ENCODE results near the gene PDIA4. TPM values are rescaled to one million over a fixed set of nuclear protein-coding genes. Genes with fewer than 3 reads are reported as not detected.
"Not testable (repeated sequence)": the region's sequence is repeated elsewhere in the genome, so short reads cannot be mapped to it uniquely, and the experiment has no call there.

Gene PDIA4
- total and polyA plus RNA-seq, 11 donors, result 8.4 to 84.4 (median 33.1) TPM

GRCh38 chr7:148983200-148984146, 44.8 kb downstream of the PDIA4 start:
- TF ChIP-seq CTCF (IDR thresholded peaks at IDR 0.05), result no peak
- no peak for TF ChIP-seq POLR2A (IDR thresholded peaks at IDR 0.05)
- intact Hi-C loops (cut with DNase I), result no loop called here
- H3K4me1 ChIP-seq, result peaks cover 4 to 51% (median 24%) of the 10 kb centered on the region in 12 donors
- H3K4me3 ChIP-seq, result peak overlapping the region; percentile 51 to 93 (median 68)
- no peaks in the 10 kb centered on the region for H3K36me3 ChIP-seq
- peaks cover 0 to 3% (median 0%) of the 10 kb centered on the region in 9 donors for H3K27me3 ChIP-seq
- H3K9me3 ChIP-seq, result peaks cover 0 to 4% (median 0%) of the 10 kb centered on the region in 12 donors
- 0 to 2% (median 1%) methylated on average over 25 to 38 of the region's 38 CpGs for WGBS, 4 donors
- peak overlapping the region in 5 of 12 donors; percentile 5 to 56 (median 31) for H3K27ac ChIP-seq
- DNase-seq (peak in 4 of 5 donors; percentile 34 to 71 (median 50)), ATAC-seq (peak in 3 of 4 donors; percentile 55 to 72 (median 64))

- WGBS, 4 donors, result 1% methylated on average over 23 of the region's 23 CpGs
- Histone ChIP-seq H3K27me3 (peaks cover 0 to 4% (median 0%) of the 10 kb centered on the region in 9 donors), H3K4me1 (peaks cover 4 to 44% (median 18%) of the 10 kb centered on the region in 12 donors), H3K36me3 (no peaks in the 10 kb centered on the region), H3K9me3 (peaks cover 0 to 4% (median 0%) of the 10 kb centered on the region in 12 donors), H3K27ac (peak overlapping the region in 4 of 12 donors; percentile 5 to 56 (median 40)), H3K4me3 (peak overlapping the region; percentile 51 to 93 (median 68))
- intact Hi-C loops (cut with DNase I), result no loop called here
- no peak for DNase-seq
- no peak for ATAC-seq
- TF ChIP-seq POLR2A (IDR thresholded peaks at IDR 0.05) (no peak), CTCF (IDR thresholded peaks at IDR 0.05) (no peak)
Observed at GRCh38 chr7:148982654-148983199, 45.6 kb downstream of the PDIA4 start.

GRCh38 chr7:148979827-148980226, 48.5 kb downstream of the PDIA4 start:
- peaks cover 4 to 23% (median 13%) of the 10 kb centered on the region in 12 donors for H3K4me1 ChIP-seq
- intact Hi-C loops (cut with DNase I), result no loop called here
- WGBS, 4 donors, result 80 to 91% (median 87%) methylated on average over 9 of the region's 9 CpGs
- H3K36me3 ChIP-seq, result no peaks in the 10 kb centered on the region
- no peak overlapping the region for H3K27ac ChIP-seq
- peaks cover 0 to 4% (median 0%) of the 10 kb centered on the region in 12 donors for H3K9me3 ChIP-seq
- DNase-seq (no peak), ATAC-seq (no peak)
- peaks cover 0 to 18% (median 0%) of the 10 kb centered on the region in 9 donors for H3K27me3 ChIP-seq
- no peak overlapping the region for H3K4me3 ChIP-seq
- TF ChIP-seq POLR2A (IDR thresholded peaks at IDR 0.05) (no peak), CTCF (IDR thresholded peaks at IDR 0.05) (no peak)

- DNase-seq; H3K9me3 ChIP-seq; intact Hi-C loops (cut with DNase I); H3K27ac ChIP-seq; H3K4me3 ChIP-seq; ATAC-seq; H3K36me3 ChIP-seq: not testable (repeated sequence)
- Histone ChIP-seq H3K27me3 (peaks cover 0 to 18% (median 0%) of the 10 kb centered on the region in 9 donors), H3K4me1 (peaks cover 4 to 15% (median 8%) of the 10 kb centered on the region in 12 donors)
- WGBS, 4 donors, result 86 to 88% (median 87%) methylated on average over 7 of the region's 7 CpGs
Observed at GRCh38 chr7:148979072-148979471, 49.2 kb downstream of the PDIA4 start.

All from heart left ventricle (tissue), 16 donors.